ENCODE measurements around the gene MAGI1.
A peak's percentile ranks its signal among the peaks of the same experiment; 100 is the strongest.

Gene MAGI1

DNA sequence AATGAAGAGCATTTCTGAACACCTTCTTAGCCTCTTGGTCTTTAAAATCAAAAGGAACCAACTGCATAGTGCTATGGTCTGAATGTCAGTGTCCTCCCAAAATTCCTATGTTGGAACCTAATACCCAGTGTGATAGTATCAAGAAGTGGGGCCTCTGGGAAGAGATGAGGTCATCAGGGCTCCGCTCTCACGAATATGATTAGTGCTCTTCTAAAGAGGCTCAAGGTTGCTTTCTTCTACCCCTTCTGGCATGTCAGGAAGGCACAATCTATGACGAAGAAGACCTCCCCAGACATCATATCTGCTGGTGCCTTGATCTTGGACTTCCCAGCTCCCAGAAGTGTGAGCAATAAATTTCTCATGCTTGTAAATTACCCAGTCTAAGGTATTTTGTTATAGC is 209.5 kb downstream of the MAGI1 start:
- DNase-seq: no peak

DNA sequence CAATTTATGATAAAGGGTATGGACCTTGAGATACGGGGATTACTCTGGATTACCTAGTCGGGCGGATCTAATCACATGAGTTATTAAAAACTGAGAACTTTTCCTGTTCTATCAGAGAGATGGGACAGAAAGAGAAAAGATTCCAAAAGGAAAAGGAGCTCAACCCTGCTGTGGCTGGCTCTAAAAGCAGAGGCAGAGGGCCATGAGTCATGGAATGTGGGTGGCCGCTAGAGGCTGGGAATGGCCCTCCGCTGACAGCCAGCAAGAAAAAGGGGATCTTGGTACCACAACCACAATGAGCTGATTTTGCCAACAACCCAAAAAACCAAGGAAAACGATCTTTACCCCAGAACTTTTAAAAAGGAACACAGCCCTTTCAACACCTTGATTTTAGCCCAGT is 210.0 kb downstream of the MAGI1 start:
- no peak for DNase-seq

DNA sequence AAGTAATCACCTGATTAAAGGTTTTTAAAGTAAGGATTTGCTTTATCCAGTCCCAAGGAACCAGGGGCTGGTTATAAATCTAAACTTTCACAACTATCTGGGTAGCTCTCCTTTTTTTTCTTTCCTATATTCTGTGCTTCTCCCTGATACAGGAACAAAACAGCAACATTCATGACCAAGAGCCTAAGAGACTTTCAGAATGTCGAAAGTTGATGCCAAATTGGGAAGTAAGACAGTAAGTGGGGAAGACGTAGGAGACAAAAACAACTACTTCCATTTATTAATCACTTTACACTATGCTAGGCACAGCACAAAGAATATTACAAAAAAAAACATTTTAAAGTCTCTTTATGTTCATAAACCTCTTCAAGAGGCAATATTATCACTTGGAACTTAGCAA is 211.6 kb downstream of the MAGI1 start:
- DNase-seq: no peak

DNA sequence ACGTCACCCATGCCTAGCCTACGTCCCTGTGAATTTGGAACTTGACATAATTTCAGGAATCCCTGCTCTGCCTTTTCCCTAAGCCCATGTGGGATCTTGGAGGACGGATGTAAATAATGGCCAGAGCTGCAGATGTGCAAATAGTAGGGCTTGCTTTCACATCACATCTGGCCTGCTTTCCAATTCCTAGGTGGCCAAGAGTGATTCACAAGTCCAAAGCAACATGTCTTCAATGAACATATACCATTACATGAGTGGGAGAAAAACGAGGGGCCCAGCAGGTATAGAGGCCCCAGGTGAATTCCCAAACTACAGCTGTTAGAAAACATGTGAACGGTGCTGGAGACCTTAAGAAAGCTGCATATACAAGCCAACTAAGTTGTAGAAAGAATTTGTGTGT is 214.6 kb downstream of the MAGI1 start:
- no peak for DNase-seq

DNA sequence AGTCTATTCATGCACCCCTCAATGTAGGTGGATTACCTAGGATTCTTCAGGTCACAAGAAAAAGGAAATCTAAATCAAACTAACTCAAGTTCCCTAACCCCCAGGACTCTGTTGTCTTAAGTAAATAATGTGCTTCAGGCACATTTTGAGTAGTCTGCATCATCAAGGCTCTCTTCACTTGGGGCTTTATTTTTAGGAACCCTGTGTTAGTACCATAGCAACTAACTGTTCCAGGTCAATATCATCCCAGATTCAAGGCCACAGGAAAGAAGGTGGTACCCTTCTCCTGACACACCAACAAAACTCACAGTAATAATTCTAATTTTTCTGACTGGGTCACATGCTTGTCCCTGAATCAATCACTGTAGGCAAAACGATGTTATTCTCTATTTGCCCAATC is 218.1 kb downstream of the MAGI1 start:
- DNase-seq: no peak

DNA sequence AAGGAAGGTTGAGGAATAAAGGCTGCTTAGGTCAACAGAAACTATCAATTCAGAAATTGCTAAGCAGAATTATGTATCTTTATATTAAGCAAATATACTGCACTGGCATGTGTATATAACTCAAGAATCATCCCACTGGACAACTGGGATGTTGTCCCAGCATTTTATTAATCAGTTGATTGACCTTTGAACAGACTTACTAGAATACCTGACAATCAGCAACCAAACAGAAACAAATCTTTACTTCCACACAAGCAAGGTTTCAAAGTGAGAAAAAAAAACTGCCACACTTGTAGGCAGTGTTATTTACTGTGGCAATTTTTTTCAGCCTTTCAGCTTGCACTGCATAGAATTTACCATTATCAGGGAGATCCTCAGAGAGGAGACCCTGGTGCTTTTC is 218.8 kb downstream of the MAGI1 start:
- no peak for DNase-seq

DNA sequence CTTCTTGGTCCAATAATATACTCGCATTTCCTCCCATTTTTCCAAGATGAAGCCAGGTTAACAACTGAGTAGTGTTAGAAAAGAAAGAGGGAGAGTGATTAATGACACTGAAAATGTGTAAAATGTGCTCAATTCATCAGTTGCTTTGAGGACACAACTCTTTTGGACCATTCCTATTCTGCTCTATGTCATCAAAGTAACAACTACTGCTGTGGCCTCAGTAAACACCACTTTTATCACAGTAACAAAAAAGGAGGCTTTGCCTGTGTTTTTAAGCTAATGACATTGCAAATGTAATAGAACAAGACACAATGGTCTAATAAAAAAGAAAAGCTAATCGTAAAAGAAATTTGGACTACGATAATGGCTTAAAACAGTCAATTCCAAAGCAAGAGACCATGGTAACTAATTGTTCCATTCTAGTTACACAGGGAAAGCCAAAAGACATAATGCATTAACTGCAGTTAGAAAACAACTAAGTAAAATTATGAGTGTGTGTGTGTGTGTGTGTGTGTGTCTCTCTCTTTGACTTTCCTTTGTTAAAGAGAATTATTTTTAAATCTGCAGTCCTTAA is 221.1 kb downstream of the MAGI1 start:
- DNase-seq: no peak

DNA sequence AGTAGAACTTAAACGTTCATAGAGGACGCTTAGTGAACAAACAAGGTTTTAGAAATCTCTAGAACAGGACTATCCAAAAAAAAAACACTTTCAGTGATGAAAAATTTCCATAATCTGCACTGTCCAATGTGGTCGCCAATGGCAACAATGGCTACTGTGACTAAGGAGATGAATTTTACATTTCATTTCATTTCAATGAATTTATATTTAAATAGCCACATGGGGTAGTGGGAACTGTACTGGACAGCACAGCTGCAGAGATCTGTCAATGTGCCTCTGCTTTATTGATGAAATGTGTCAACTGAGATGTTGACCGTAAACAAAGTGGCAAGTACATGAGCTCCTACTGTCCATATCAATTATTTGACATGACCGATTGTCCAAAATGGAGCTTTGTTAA is 222.5 kb downstream of the MAGI1 start:
- no peak for DNase-seq

DNA sequence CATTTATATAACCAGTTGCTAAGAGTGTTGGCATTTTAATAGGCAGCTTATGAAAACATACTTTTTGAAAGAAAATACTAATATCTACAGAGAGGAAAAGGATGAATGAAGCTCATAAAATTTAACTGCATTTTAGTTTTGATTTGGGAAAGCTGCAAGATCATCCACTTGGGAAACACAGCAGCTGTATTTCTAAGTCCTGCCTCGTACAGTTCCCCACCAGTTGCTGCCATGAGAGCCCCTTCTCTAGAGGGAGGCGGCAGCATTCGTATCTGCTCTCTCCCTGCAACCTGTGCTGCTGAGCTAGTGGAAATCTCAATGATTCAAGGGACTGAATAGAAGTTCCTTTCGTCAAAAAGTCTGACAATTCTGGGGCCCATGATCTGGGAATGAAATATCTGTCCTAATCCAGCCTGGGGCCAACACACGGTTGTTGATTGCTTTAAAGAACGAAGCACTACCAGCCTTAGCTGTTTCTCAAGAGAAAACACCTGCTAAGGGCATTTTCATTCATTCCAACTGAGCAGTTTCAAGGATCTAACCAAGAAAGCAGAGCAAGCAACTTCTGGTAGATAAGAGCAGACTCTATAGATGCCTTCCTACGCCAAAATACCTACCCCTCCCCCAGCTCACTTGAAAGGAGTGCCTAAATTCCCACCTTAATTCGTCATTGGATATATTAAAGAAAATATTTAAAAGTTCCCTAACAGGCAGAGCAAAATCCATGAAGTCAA is 223.7 kb downstream of the MAGI1 start:
- no peak for DNase-seq

DNA sequence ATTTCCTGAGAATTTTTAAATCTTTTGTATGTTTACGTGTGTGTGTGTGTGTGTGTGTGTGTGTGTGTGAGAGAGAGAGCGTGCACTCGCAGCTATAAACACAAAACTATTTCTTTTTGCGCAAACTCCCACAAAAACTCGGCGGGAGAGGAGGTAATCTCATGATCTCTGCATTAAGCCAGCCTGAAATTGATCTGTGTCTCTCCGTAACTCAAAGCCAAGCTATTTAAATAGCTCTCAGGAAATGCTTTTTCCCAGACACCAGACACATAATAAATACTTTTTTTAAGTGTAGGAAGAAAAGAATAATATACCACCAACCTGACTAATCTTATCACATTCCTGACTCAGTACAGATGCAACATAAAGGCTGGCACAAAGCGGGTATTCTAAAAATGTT is 226.8 kb downstream of the MAGI1 start:
- no peak for DNase-seq

DNA sequence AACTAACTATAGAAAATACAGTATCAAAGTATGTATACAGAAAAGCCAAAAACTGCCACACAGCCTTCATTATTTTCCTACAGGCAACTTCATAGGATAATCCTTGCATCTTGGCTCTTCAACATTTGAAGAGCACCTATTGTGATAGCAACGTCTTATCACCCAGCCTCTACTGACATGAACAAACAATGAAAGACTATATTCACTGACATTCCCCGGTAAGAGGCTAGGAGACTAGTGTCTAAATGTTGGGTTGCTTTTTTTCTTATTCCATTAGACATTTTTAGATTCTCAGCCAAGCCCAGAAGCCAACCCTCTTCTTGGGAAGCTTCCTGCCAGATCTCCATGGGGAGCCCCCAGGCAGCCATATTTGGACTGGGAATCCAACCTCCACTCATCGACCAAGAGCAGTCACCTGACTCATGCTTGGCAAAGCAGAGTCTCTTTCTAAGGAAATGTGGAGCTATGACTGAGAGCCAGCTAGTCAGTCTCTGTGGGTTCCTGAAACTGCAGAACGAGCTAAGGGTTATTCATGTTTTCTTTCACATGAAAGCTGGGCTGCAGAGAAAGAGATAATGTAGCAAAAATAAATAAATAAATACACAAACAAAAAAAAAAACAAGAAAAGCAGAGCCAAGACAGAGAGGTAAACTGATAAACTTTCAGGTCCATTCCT is 227.5 kb downstream of the MAGI1 start:
- no peak for DNase-seq

DNA sequence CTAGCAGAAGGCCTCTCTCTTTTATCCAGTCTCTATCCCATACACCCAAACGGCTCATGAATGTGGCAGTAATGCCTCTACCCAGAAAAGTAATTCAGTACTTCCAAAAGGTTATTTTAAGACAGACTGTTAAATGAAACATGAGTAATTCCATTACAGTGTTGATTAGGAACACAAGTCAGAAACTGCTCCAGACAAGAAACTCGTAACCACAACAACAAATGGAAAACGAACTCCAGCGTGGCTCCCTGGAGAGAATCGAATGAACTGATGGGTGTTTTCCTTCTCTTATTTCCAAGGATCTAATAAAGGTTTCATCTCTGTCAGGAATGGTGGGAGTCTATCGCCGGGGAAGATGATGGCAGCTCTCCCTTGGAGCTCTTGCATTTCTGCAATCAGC is 228.4 kb downstream of the MAGI1 start:
- DNase-seq: no peak

DNA sequence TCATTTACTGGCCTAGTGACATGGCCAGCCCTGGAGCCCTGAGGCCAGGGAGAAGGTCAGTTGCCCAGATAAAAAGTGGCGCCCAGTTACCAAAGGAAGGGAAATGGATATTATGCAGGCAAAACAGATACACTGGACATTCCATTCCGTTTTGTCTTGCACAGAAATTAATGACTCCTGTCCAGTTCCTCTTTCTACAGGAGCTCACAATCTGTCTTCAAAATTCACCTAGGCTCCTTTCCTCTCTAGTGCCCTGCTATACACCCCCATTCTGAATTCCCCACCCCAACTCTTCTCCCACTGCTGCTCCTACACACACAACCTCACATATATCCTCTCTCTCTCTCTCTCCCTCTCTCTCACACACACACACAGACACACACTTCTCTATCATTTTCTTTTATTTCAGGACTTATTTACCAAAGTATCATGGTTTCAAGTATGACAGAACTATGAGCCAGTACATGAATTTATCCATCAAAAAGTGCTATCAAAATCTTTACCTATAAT is 229.0 kb downstream of the MAGI1 start:
- no peak for DNase-seq

DNA sequence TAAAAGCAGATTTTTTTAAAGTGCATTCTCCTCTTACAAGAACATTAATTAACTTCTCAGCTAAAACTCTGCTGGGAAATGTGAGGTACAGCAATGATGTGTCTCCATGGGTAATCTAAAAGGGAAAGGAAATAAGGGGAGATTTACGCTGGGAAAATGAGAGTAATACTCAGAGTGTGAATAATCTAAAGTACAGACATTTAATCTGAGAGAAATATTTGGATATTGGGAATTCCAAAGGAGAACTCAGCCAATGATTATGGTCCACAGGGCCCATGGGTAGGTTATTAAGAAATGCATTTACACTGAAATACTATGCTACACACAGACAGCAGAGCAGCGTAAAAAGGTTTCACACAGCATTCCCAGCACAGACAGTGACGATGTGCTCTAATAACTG is 229.9 kb downstream of the MAGI1 start:
- DNase-seq: no peak

DNA sequence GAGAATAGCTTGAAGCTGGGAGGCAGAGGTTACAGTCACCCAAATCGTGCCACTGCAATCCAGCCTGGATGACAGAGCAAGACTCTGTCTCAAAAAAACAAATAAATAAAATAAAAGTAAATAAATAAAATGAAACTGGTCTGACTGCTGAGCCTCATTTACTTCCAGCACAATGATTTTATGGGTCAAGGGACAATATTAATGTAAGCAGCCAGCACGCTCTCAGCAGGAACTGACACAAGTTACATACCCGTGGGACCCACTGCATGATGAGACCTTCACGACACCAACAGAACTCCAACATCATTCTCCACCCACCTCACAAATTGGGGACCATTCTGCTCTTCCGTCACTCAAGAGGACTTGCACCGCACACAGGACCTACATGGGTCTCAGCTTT is 230.3 kb downstream of the MAGI1 start:
- DNase-seq: no peak

DNA sequence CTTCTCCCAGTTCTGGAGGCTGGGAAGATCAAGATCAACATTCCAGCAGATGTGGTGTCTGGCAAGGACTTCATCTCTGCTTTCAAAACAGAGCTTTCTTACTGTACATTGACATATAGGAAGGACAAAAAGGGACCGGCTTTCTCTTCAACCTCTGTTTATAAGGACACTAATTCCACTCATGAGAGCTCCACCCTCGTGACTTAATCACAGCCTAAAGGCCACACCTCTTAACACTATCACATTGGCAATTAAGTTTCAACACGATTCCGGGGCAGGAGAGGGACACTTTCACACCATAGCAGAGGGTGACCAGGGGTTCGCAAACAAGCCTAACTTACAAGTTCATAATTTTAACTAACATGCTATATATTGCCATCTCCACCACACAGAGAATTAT is 231.5 kb downstream of the MAGI1 start:
- DNase-seq: no peak

DNA sequence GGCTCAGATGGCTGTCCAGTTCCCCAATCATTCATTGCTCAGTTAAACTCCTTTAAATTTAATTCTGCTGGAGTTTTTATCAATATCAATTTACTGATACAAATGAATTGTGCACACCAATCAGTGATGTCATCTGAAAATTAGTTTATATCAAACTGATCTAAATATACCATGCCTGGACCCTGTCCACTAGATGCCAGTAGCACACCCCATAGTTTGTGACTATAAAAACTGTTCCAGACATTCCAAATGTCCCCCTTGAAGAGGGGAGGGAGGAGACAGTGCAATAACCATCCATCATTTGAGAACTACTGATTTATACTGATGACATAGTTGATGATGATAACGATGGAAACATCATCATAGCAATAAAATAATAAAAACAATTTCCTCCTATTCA is 232.1 kb downstream of the MAGI1 start:
- DNase-seq: no peak

DNA sequence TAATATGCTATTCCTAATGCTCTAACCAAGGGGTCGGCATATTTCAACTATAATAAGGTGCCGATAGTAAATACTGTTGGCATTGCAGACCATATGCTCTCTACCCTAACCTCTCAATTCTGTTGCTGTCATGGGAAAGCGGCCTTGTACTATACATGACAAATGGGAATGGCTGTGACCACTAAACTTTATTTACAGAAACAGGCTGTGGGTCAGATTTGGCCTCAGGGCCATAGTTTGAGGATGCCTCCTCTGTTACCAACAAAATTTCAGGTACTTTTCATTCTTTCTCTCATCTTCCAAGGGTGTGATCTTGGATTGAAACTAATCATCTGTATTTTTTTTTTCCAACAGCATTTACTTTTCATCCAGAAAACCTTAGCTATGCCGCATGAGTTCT is 242.0 kb downstream of the MAGI1 start:
- DNase-seq: no peak

DNA sequence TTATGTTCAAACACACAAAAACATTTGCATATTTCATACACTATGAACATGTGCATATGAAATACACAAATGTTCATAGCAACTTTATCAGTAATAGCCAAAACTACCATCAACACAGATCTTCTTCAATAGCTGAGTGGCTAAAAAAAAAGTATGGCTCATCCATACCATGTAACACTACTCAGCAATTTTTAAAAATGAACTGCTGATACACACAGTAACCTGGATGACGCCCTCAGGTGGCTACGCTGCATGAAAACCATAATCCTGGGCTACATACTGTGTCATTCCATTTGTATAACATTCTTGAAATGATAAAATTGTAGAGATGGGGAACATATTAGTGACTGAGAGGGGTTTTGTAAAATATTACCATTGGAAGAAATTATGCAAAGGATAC is 243.6 kb downstream of the MAGI1 start:
- no peak for DNase-seq

DNA sequence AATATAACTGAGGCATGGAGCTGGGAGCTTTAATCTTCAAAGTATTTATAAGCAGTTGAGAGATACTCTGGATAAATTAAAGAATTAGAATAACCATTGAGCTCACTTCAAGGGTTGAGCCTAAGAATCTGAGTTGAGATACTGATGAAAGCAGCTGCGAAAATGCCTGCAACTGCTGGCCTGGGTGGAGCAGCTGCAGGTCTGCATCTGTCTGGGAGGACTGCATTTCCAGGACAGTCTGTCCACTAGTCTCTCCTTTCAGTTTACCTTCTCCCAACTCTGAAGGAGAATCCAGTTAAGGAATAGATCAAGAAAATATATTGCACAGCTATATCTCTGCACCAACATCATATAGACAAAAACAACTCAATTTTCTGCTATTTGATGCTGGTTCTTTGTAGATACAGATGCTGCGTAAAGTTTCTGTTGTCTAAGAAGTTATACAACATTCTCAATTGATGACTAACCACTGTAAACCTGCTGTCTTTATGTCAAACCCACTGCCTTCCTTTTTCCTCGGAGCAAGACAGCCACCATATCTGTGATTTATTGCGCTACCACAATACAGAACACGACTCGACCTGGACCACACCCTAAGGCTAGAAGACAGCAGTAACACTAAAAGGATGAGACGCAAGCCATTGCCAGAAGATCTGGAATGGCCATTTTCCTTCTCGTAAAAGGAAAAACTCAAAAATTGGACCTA is 245.1 kb downstream of the MAGI1 start:
- DNase-seq: no peak

DNA sequence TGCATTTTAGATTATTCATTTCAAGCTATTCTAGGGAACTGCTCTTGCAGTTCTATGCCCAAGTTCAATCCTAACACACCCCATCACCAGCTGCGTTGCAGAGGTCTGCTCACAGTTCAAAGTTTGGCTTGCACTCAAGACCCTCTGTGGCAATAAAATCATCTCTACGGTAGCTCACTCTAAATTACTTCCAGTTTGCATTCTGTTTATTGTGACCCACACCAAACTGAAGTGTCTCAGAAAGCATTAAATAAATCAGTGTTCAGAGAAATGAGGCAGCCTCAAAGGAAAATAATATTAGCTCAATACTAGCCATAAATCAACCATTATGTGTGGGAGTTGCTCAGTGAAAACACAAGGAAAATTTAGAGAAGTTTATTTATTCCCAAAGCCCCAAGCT is 250.3 kb downstream of the MAGI1 start:
- DNase-seq: peak; percentile 6

DNA sequence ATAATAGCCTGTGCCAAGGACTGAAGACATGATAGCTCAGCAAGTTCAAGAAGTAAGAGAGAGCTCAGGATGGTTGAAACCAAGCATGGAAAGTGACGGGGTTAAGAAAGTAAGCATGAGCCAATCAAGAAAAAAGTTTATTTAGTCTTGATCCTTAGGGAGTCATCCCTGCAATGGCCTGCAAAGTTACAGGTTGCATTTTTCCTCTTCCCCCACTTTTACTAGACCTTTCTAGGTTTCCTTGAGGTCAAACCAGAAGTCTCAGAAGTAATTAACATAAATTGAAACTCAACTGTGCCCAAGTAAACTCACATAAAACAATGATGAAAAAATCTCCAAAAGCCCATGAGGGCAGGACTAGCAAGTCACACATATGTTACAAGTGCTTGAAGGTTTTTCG is 250.9 kb downstream of the MAGI1 start:
- DNase-seq: no peak

DNA sequence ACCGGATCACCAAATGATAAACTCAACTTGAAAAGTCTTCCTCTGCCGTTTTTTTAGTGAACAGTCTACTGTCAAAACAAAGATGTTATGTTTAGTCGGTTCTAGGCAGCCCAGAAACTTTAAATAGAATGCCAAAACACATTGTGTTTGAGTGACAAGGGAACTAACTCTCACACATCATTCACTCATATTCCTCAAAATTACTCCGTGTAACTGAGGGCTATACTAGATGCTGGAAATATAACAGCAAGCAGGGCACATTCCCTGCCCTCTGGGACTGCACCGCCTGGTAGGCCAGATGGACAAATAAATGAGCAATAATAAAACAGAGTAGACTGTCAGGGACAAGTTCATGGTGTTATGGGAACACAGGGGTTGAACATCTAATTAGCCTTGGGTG is 251.4 kb downstream of the MAGI1 start:
- peak; percentile 24 for DNase-seq

DNA sequence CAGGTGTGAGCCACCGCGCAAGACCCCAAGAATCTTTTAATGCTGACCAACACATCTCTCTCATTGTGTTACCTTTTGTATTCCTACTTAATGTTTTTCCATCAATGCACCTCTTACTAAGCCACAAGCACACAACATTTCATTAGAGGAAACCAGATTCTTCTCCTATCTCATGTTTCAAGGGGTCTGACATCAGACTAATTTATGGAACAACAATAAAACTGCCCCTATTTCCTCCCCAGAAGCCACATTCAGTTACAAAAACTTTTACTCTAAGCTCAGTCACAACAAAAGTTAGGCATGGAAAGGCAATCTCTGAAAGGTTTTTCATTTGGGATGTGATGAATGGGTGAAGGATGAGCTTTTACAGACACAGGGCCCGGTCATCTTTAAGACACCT is 251.8 kb downstream of the MAGI1 start:
- no peak for DNase-seq
